Measurements from ENCODE around the gene CNPY3. TPM values are rescaled to one million over a fixed set of nuclear protein-coding genes. Genes with fewer than 3 reads are reported as not detected.

CNPY3 gene
- total and polyA plus RNA-seq, 2 of the 13 experiments (the other 11 are each of a cell fraction or from before 2014, with no cell fraction given): 42.3 to 60.2 TPM

DNA sequence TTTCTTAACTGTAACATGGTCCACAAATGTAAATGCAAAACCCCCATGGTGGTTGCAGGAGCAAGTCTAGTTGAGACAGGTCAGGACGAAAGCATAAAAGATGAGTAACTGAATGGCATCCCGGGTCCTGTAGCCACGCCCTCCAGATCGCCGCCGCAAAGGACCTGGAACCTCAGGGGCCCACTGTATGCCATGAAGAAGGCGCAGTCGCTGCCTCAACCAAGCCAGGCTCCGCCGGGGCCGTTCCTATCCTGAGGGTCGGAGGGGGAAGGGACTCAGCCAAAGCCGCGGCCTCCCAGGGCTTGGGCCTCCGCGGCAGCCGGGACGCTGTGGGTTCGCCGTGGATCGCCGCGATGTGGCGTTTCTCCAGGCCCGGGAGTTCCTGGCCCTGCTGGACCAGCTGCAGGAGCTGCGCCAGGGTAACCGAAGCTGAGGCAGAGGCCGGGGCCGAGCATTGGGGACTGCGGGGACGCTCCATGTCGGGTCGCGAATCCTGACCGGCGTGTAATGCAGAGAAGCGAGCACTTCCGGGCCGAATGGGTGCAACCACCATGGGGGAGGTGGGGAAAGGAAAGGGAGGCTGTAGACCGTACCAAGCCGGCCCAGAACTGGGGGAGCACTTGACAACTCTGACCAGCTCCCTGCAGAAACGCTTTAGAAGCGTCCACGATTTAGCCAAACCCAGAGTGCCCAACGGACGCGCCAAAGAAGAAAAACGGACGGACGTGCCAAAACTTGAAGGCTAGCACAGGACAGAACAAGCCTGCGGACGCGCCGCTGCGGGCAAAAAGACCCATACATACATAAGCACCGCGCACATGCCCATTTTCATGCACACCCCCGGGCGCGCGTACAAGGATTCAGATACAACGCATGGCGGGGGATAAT lies 38.7 kb upstream of the CNPY3 start (continued):
- TF ChIP-seq, protein P1, sequence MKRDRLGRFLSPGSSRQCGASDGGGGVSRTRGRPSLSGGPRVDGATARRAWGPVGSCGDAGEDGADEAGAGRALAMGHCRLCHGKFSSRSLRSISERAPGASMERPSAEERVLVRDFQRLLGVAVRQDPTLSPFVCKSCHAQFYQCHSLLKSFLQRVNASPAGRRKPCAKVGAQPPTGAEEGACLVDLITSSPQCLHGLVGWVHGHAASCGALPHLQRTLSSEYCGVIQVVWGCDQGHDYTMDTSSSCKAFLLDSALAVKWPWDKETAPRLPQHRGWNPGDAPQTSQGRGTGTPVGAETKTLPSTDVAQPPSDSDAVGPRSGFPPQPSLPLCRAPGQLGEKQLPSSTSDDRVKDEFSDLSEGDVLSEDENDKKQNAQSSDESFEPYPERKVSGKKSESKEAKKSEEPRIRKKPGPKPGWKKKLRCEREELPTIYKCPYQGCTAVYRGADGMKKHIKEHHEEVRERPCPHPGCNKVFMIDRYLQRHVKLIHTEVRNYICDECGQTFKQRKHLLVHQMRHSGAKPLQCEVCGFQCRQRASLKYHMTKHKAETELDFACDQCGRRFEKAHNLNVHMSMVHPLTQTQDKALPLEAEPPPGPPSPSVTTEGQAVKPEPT (CRISPR knock-in tag; IDR thresholded peaks at IDR 0.05; ENCODE audit: low read depth): peak; percentile 96
- TF ChIP-seq HMG20A (CRISPR knock-in tag; IDR thresholded peaks at IDR 0.05; ENCODE audit: borderline replicate concordance) (no peak), KAT2B (IDR thresholded peaks at IDR 0.05; ENCODE audit: borderline replicate concordance, low read depth, low read length) (no peak), NFATC3 (CRISPR knock-in tag; IDR thresholded peaks at IDR 0.05) (no peak), ZNF674 (CRISPR knock-in tag; IDR thresholded peaks at IDR 0.05; ENCODE audit: low read depth) (no peak), ZNF776 (CRISPR knock-in tag; IDR thresholded peaks at IDR 0.05) (no peak; the same call in 1 of the 2 replicates), IRF2 (CRISPR knock-in tag; IDR thresholded peaks at IDR 0.05) (peak; percentile 57), ZNF430 (CRISPR knock-in tag; IDR thresholded peaks at IDR 0.05) (peak; percentile 98), THYN1 (CRISPR knock-in tag; IDR thresholded peaks at IDR 0.05; ENCODE audit: borderline replicate concordance, low read depth) (peak; percentile 96; the same call in 1 of the 2 replicates), KLF12 (CRISPR knock-in tag; IDR thresholded peaks at IDR 0.05; ENCODE audit: borderline replicate concordance) (peak; percentile 85; the same call in 1 of the 2 replicates), KDM2A (CRISPR knock-in tag; IDR thresholded peaks at IDR 0.05; ENCODE audit: borderline replicate concordance, low read depth) (peak; percentile 100), ZNF160 (CRISPR knock-in tag; IDR thresholded peaks at IDR 0.05) (peak; percentile 84), ZNF781 (CRISPR knock-in tag; IDR thresholded peaks at IDR 0.05; ENCODE audit: borderline replicate concordance, not compliant biosample characterization) (peak; percentile 97), U2AF2 (IDR thresholded peaks at IDR 0.05; ENCODE audit: low read depth, low read length) (no peak)
- TF ChIP-seq, protein P2, sequence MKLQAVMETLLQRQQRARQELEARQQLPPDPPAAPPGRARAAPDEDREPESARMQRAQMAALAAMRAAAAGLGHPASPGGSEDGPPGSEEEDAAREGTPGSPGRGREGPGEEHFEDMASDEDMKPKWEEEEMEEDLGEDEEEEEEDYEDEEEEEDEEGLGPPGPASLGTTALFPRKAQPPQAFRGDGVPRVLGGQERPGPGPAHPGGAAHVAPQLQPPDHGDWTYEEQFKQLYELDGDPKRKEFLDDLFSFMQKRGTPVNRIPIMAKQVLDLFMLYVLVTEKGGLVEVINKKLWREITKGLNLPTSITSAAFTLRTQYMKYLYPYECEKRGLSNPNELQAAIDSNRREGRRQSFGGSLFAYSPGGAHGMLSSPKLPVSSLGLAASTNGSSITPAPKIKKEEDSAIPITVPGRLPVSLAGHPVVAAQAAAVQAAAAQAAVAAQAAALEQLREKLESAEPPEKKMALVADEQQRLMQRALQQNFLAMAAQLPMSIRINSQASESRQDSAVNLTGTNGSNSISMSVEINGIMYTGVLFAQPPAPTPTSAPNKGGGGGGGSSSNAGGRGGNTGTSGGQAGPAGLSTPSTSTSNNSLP (IDR thresholded peaks at IDR 0.05; ENCODE audit: low read depth, low read length): no peak
- TF ChIP-seq, protein P3, sequence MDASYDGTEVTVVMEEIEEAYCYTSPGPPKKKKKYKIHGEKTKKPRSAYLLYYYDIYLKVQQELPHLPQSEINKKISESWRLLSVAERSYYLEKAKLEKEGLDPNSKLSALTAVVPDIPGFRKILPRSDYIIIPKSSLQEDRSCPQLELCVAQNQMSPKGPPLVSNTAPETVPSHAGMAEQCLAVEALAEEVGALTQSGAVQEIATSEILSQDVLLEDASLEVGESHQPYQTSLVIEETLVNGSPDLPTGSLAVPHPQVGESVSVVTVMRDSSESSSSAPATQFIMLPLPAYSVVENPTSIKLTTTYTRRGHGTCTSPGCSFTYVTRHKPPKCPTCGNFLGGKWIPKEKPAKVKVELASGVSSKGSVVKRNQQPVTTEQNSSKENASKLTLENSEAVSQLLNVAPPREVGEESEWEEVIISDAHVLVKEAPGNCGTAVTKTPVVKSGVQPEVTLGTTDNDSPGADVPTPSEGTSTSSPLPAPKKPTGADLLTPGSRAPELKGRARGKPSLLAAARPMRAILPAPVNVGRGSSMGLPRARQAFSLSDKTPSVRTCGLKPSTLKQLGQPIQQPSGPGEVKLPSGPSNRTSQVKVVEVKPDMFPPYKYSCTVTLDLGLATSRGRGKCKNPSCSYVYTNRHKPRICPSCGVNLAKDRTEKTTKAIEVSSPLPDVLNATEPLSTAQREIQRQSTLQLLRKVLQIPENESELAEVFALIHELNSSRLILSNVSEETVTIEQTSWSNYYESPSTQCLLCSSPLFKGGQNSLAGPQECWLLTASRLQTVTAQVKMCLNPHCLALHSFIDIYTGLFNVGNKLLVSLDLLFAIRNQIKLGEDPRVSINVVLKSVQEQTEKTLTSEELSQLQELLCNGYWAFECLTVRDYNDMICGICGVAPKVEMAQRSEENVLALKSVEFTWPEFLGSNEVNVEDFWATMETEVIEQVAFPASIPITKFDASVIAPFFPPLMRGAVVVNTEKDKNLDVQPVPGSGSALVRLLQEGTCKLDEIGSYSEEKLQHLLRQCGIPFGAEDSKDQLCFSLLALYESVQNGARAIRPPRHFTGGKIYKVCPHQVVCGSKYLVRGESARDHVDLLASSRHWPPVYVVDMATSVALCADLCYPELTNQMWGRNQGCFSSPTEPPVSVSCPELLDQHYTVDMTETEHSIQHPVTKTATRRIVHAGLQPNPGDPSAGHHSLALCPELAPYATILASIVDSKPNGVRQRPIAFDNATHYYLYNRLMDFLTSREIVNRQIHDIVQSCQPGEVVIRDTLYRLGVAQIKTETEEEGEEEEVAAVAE (CRISPR knock-in tag; IDR thresholded peaks at IDR 0.05; ENCODE audit: borderline replicate concordance): peak; percentile 83
- TF ChIP-seq, protein P4, sequence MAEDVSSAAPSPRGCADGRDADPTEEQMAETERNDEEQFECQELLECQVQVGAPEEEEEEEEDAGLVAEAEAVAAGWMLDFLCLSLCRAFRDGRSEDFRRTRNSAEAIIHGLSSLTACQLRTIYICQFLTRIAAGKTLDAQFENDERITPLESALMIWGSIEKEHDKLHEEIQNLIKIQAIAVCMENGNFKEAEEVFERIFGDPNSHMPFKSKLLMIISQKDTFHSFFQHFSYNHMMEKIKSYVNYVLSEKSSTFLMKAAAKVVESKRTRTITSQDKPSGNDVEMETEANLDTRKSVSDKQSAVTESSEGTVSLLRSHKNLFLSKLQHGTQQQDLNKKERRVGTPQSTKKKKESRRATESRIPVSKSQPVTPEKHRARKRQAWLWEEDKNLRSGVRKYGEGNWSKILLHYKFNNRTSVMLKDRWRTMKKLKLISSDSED (CRISPR knock-in tag; IDR thresholded peaks at IDR 0.05): no peak
